Measurements from ENCODE around the gene CHST10.

Gene CHST10

GRCh38 chr2:100403722-100404121 lies 13.7 kb downstream of the CHST10 start:
- DNase-seq (ENCODE audit: low read depth) = no peak
- TF ChIP-seq CTCF (conservative IDR thresholded peaks at IDR 0.05; ENCODE audit: low read depth, low read length) = no peak
- no peak overlapping the region for H3K4me3 ChIP-seq (ENCODE audit: low read depth, low read length)

- no peak for TF ChIP-seq CTCF (conservative IDR thresholded peaks at IDR 0.05; ENCODE audit: low read depth, low read length)
Measured at GRCh38 chr2:100401268-100401667, 16.2 kb downstream of the CHST10 start.

DNA sequence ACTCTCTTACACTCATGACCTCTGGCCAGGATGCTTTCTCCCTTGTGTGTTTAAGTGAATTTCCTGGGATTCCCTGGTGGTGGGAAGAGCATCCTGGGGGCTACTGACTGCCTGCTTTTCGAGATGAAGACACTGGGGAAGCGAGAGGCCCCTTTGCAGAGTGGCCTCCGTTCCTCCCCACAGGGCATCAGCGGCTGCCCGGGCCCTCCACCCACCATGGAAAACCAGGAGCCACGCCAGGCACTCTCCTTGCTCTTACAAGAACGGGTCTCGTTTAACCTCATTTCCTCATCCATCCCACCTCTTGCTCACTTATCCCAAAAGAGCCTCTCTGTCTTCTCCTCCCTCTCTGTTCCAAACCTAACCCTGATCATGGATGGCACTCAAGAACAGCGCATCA lies 17.8 kb downstream of the CHST10 start:
- no peak overlapping the region for H3K4me3 ChIP-seq (ENCODE audit: low read depth, low read length)
- no peak for DNase-seq (ENCODE audit: low read depth)
- no peak for TF ChIP-seq CTCF (conservative IDR thresholded peaks at IDR 0.05; ENCODE audit: low read depth, low read length)

More at GRCh38 chr2:100401268-100401667, 16.2 kb downstream of the CHST10 start:
- DNase-seq (ENCODE audit: low read depth) = no peak
- no peak overlapping the region for H3K4me3 ChIP-seq (ENCODE audit: low read depth, low read length)

- no peak for TF ChIP-seq CTCF (conservative IDR thresholded peaks at IDR 0.05; ENCODE audit: low read depth, low read length)
- DNase-seq (ENCODE audit: low read depth) = no peak
- H3K4me3 ChIP-seq (ENCODE audit: low read depth, low read length) = no peak overlapping the region
Measured at GRCh38 chr2:100397976-100398375, 19.5 kb downstream of the CHST10 start.

GRCh38 chr2:100397118-100397860 lies 20.2 kb downstream of the CHST10 start:
- TF ChIP-seq CTCF (conservative IDR thresholded peaks at IDR 0.05; ENCODE audit: low read depth, low read length) = no peak
- no peak overlapping the region for H3K4me3 ChIP-seq (ENCODE audit: low read depth, low read length)
- peak; percentile 20 for DNase-seq (ENCODE audit: low read depth)

DNA sequence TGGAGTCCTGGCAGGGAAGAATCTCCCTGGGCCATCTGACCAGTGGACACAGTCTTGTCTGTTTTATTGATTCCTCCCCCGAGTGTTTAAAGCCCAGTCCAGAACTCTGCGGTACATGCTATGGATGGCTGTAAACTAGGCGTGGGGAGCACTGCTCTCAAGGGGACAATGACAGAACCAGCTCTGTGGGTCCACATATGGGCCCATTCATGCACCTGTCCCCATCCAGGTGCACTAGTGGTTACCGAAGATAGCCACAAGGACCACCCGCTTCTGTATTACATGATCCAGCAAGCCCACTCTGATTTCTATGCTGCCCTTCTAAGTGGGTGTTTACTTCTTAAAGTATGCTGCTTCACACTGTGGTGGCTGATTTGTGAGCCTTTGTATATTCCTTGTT lies 21.0 kb downstream of the CHST10 start:
- TF ChIP-seq CTCF (conservative IDR thresholded peaks at IDR 0.05; ENCODE audit: low read depth, low read length) = no peak
- DNase-seq (ENCODE audit: low read depth) = no peak
- H3K4me3 ChIP-seq (ENCODE audit: low read depth, low read length) = no peak overlapping the region

Measured in choroid plexus epithelial cell (primary cell).